ENCODE results near the gene CMTM1.

CMTM1 gene

DNA sequence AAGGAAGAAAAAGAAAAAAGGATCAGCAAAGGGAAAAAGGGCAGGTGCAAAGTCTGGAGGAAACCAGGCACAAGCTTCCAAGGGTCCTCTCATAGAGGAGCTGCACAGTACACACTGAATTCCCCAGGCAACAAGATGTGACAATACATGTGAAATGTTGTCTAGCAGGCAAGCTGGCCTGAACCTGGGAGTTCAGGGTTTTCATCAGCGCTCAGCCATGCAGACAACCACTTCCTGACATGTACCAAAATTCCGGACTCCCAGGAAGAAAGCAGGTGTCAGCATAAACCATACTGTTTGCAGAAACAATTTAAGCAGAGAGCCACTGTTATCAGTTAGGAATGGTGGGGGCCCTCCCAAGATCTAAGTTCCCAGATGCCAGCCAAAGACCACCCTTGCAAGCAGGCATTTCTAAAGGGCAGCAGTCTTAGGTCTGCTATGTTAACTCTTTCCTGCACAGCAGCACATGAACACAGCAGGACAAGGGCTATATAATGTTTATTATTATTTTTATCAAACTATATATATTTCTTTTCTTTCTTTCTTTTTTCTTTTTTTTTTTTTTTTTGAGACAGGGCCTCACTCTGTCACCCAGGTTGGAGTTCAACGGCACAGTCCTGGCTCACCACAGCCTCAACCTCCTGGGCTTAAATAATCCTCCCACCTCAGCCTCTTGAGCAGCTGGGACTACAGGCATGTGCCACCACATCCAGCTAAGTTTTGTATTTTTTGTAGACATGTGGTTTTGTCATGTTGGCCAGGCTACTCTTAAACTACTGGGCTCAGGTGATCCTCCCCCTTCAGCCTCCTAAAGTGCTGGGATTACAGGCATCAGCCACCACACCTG is 26.4 kb upstream of the CMTM1 start:
- DNase-seq, result no peak

DNA sequence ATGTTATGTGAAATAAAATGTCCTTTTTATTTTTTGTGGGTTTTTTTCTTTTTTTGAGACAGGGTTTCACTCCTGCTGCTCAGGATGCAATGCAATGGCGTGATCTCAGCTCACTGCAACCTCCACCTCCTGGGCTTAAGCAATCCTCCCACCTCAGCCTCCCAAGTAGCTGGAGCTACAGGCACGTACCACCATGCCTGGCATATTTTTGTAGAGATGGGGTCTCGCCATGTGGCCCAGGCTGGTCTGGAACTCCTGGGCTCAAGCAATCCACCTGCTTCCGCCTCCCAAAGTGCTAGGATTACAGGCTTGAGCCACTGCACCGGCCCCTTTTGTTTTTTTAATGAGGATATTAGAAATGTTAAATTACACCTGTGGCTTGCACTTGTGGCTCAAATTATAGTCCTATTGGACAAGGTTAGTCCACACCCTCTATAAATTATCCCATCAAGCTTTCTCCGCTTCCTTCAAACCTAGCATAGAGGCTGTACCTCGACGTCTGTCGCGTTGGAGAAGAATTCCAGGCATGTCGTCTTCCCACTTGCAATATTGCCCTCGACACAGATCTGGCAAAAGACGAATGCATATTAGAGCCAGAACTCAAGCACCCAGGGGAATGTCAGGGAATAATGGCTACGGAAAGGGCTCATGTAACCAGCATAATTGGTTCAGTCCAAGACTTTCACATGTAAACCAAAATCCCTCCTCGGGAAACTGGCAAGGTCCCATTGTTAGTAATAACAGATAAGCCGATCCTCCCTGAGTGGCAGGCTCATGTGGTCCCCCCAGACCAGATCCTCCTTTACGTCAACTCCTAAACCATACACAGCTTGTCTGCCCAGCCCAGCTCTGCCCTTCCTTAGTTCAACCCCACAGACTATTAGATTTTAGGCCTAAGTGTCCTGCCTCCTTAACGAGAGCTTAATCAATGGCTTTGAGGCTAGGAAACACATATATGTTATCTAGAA is 24.6 kb upstream of the CMTM1 start:
- no peak for DNase-seq

DNA sequence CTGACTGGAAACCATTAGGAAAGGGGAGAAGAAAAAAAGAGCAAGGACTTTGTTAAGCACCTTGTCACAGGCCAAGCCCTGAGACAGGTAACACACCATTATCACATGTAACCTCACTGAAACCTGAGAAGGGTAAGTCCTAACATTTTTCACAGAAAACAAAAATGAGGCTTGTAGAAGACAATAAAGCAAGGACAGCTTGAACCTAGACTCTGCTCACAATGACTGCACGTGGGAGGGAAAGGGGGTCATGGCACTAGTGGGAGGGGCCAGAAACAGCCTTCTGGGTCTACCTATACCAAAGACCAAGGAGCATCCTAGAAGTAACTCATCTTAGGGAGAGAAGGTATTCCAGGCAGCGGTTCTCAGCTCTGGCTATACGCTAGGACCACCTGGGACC is 23.8 kb upstream of the CMTM1 start:
- no peak for DNase-seq

DNA sequence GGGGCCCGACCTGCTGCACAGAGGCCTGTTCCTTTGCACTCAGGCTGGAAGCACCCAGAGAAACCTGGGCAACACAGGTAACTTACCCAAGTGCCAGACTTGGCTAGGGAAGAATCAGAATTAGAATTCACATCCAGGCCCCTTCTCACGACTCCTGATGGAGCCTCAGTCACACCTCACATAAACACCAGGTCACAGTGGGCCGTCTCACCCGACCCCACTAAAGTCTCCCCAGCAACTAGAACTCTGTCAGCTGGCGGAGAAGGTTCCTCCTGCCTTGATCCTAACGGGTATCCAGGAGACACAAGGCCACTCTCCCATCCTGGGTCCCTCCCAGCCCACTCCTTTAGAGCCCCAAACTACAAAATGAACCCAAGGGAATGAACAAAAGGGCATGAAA is 22.7 kb upstream of the CMTM1 start:
- DNase-seq, result no peak

DNA sequence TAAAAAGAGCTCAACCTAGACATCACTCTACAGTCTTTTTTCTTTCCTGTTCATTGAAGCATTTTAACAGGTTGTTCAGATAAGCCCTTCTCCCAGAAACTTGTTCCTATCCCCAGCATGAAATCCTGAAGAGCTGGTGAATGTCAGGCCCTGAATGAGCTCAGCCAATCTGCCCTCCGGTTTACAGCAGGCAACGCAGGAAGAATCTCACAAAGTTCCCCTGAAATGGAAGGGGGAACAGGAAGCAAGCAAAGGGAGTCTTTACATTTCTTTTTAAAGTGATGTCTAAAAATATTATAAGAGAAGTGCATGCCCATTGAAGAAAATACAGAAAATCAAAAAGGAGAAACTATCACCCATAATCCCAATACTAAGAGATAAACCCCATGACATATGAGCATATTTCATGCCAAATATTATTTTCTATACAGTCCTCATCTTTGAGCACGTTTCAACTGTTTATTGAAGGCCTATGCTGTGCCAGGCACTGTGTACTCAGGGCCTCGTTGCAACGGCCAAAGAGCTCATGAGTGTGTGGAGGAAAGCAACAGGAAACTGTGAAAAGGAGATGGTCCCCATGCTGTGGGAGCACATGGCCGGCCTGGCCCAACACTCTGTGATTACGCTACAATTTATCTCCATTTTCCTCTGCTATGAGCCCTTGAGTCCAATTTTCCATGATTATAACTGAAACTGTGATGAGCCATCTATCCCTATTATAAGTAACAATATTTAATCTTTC is 22.1 kb upstream of the CMTM1 start:
- DNase-seq, result no peak

DNA sequence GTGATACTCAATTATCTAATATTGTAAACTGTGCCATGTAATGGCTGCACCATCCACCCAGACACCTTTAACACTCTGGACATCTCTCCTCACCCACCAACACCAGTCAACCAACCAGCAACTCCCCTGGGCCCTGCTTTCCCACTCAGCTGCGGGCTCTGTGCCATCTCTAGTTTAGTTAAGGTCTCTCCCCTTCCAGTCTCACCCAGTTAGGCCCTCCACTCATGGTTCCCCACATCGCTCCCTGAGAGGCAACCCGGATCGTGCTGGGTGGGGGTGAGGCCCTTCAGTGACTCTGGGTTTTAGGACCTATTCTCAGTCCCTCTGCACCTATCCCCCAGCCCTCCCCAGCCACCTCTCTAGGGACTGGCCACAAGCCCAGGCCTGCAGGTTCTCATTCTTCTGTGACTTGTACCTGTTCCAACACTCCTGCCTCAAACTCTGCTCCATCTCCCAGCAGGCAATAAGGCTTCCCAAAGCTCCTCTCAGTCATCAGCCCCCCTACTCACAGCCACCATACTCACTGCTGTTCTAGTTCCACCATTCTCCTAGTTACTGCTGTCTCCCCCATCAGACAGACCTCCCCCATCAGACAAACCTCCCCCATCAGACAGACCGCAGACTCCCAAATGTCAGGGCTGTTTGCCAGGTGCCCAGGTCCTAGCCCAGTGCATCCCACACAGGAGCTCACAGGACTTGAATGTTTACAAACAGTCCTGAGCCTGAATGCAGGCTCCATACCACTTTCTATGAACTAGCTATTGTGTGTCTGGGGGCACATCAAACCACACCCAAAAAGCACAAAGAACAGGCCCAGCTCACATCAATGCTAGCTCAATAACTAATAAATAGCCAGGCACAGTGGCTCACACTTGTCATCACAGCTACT is 18.9 kb upstream of the CMTM1 start:
- no peak for DNase-seq

DNA sequence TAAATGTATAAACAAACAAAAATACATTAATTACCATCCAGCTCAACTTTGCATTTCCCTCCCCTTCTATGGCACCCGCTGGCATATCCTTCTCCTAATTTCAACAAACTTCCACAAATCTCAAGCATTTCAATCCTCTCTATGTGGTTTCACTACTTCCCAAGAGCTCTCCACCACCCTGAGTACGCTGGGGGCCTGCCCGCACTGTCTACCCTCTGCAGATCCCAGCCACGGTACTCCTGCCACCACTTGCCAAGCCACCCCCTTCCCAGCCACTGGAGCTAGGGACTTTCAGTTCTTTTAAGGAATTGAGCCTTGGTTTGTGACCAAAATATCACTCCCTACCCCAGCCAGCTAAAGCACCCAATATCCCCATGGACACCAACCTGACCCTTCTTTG is 18.2 kb upstream of the CMTM1 start:
- no peak for DNase-seq

DNA sequence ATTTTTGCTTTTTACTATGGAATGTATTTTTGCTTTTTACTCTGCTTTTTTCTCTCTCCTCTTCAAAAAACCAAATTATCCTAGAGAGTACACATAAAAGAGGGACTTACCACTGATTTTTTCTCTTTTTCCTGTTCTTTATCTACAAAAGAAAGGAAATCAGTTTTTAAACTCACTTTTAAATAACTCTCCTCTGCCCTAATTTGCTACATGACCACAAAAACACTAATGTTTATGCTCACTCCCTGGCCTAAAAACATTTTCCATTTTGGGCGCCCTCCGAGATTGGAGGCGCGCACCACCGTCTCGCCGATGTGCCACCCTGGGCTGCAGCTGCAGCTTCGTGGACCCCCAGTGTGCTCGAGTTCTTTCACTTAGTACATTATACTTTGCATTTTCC is 17.4 kb upstream of the CMTM1 start:
- no peak for DNase-seq

DNA sequence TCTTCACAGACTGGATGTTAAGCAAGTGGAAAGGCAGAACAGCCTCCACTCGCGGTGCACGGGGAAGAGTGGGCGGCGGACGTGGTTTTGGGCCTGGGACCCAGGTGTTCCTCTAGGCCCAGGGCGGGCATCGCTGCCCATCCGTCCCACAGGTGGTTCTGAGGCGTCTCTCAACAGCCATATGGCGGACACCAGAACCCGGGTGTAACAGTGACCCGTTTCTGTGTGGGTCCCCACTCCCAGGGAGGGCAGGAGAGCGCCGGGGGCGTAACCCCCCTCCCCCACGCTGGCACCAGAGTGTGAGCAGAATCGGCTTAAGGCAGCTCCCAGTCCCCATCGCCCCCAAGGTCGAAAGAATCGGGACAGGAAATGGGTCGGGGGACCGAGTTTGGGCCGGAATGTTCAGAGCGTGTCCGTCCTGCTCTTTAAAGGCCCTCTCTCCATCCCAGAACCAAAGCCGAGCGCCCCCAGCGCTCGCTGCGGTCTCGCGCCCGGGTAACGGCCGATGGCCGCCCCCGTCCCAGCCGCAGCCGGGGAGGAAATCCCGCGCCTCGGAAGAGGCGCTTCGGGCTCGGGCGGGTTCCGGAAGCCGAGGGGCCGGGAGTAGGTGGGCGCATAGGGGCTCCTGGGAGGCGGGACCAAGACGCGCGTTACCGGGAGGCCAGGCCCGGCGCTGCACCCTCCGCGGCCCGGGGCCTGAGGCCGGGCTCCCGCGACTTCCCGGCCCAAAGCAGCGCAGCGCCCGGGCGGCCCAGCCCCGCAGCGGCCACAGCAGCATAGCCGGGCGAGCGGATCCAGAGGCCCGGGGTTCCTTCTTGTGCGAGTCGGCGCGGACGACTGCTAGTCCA is 16.7 kb upstream of the CMTM1 start, which contains the start of gene TK2:
TK2 (minus strand) TSS at position 839 of the 848 bp plus-strand sequence; CDS start at position 778, 61 bp downstream.
- no peak for DNase-seq

DNA sequence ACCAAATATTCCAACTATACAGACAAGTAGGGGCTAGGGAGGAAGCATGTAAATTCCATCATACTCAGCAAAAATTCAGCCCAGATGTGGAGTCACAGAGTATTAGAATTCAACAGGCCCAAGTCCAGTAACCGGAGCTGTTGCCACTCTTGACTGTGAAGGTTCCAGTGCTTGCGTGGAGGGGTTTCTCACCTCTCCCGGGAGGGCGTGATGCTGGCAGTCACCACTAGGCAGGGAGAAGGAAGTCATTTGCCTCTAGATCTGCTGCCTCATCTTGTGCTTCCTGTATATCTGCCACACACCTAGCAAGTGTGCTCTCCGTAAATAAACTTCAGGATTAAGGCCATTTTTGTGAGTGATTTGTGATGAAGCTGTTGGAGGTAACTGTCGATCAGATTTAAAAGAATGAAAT is 14.9 kb upstream of the CMTM1 start:
- DNase-seq, result peak; percentile 30

DNA sequence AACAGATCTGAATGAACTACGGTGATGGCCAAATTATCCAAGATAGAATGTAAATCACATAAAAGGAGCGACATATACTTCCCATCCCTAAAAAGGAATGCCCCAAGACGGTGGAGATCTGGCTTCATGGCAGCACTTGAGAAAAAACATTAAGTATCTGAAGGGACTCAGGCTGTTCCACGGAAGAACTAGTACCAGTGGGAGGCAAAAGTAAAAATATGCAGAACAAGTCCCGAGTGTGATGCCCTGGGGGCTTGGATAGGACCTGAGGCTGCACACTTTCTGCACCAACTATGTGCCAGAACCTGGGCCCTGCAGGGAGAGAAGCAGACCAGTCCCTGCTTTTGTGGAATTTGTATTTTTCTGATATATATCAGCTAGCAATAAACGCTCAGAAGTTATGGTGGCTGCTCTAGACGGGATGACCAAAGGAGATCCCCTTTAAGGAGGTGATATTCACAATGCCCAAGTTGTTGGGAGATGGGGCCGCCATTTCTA is 14.4 kb upstream of the CMTM1 start:
- no peak for DNase-seq

DNA sequence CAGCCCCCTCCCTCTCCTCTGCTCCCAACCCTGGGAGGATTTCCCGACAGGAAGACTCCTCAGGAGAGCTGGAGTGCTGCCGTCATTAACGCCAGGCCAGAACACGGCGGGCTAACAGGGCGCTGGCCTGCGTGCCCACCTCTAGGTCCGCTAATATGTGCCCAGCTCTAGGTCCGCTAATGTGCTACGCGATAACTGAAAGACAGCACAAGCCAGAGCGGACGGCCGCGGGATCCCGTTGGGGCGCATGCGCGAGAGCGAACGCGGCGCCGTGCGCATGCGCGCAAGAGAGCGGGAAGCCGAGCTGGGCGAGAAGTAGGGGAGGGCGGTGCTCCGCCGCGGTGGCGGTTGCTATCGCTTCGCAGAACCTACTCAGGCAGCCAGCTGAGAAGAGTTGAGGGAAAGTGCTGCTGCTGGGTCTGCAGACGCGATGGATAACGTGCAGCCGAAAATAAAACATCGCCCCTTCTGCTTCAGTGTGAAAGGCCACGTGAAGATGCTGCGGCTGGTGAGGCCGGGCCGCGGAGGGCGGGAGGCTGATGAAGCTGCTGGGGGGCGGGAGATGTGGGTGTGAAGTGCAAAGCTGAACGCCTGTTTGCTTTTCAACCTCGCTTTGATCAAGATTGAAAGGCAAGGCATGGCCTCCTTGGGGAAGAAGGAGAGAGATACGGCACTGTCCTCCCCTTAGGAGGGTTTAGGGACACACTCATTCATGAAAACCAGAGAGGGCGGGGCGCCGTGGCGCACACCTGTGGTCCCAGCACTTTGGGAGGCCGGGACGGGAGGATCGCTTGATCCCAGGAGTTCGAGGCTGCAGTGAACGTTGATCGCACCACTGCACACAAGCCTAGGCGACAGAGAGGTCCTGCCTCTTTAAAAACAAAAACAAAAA is 13.7 kb upstream of the CMTM1 start, which contains the start of gene CKLF:
CKLF (plus strand) TSS at position 291 of the 892 bp plus-strand sequence; CDS start at position 431, 140 bp downstream.
- peak; percentile 81 for DNase-seq

DNA sequence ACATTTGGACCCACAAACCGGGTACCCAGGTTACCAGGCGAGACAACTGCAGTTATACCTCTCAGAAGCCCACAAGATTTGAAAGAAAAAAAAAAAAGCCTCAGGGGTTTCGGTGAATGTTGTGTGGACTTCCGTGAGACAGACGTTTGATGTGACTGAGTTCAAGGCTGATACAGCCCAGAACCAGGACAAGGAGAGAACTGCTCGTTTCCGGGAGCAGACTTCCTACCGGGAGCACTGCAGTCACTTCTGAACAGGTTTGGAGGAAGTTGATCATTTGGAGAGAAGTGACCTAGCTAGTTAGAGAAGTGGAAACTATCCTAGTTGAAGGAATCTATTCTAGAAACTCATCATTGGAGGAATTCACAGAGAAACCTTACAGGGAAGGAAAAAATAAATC is 13.0 kb upstream of the CMTM1 start:
- peak; percentile 4 for DNase-seq

DNA sequence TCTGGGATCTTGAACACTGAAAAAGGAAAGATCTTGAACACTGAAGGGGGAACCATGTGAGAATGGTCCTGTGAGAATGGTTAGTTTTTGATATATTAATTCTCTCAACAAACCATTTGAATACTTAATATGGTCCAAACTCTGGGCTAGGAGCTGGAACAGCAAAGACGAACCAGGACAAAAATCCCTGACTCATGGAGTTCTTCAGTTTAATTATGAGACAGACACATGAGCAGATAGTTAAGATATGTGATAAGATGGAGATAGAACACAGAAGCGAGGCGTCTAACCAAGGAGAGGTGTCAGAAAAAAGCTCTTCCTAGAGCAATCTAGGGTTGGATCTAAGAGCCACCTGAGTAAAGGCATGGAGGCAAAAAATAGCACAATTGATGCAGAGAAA is 12.2 kb upstream of the CMTM1 start:
- no peak for DNase-seq

DNA sequence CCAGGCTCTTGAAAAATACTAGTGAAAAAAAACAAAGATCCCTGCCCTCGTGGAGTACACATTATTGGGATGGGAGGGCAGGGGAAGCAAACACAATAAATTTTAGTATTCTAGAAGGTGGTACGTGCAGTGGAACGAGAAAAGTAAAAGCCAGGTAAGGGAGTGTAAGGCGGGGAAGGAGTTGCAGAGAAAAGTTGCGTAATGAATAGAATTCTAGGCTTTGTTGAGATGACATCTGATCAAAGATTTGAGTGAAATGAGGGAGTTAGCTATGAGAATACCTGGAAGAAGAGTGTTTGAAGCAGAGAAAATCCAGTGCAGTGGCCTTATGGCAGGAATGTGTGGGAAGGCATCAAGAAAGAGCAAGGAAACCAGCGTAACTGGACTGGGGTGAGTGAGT is 11.7 kb upstream of the CMTM1 start:
- no peak for DNase-seq

DNA sequence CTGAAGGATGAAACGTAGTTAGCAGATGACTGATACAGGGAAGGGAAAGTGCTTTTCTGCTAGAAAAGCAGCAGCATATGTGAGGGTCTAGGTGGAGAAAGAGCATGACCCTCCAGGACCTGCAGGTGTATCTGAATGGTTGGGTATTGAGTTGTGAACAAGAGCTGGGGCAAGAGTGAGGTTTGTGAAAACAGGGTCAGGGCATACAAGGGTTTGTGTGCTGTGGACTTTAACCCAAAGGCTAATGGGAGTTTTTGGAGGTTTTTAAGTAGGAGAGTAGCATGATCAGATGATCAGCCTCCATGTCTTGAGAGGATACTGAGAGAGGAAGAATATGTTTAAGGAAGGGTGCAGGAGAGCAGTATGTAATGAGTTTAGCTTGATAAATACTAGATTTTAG is 6.1 kb upstream of the CMTM1 start:
- DNase-seq, result no peak

DNA sequence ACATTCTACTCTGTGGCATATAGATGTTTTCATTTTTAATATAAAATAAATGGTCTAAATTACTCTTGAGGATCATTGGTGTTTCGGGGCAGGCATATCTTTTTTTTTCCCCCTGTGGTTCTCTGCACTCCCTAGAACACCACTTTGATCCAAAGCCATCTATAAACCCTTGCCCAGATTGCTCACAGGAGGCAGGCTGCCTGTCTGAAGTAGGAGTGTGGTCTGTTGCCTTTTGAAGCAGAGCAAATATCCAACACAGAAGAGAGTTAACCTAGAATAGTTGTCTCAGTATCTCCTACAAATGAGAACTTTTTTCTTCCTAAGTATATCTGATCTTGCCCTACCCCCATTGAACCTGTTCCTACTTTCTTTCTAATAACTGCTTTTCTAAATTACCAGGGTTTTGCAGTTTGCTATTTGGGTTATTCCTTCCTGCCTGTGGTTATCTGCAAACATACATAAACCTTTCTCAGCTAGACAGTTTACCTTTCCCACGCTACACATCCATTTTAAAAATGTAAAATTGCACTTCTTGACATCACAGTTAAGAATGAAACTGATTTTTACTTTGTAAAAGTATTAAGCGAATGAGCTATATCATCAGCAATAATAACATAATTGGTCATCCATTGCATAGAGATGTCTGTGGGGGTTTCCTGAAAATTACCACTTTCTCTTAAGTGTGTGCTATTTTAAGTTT is 4.7 kb upstream of the CMTM1 start:
- no peak for DNase-seq

DNA sequence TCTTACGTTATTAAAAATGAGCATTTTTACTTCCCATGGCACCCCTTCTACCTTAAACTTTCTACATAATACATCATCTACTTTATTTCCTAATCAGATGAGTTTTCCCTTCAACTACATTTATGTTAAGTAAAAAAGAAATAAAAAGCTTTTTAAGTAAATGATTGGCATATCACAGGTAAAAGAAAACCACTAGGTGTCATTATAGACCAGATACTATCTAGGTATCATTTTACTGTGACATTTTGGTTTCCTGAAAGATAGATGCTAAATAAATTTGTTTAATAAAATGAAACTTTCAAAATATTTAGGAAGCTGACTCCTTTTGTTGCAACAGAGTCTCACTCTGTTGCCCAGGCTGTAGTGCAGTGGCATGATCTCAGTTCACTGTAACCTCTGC is 3.8 kb upstream of the CMTM1 start:
- no peak for DNase-seq

DNA sequence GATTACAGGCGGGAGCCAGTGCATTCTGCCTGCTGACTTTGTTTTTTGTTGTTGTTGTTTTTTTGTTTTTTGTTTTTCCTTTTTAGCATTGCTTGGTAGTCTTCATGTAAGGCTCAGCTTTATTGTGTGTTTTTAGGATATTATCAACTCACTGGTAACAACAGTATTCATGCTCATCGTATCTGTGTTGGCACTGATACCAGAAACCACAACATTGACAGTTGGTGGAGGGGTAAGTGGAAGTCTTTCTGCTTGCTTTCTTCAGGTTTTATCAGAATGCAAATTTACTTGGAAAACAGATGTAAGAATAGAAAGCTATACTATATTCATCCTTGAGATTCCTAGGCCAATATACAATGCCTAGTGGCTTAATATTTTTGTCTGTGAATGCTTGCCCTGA is 3.3 kb upstream of the CMTM1 start:
- no peak for DNase-seq
